Endothelial cell (in vitro differentiated cells): ENCODE data around the gene C15orf40. TPM values are rescaled to one million over a fixed set of nuclear protein-coding genes. Genes with fewer than 3 reads are reported as not detected.

Experiments used
- DNase-seq: peaks from one replicate; pipeline ENCODE4 v3.0.0; 2021; ENCODE audit warnings: low spot score
- H3K27ac Mint-ChIP-seq: one replicate; pipeline ENCODE4 v1.8.0; 2021; ENCODE audit warnings: mixed read lengths, inconsistent platforms; ENCODE audit not compliant: unreplicated experiment
- H3K27me3 Mint-ChIP-seq: one replicate; pipeline ENCODE4 v1.8.0; 2021; ENCODE audit warnings: mild to moderate bottlenecking, moderate library complexity, mixed read lengths, inconsistent platforms; ENCODE audit not compliant: unreplicated experiment
- H3K36me3 Mint-ChIP-seq: one replicate; pipeline ENCODE4 v1.8.0; 2021; ENCODE audit warnings: mild to moderate bottlenecking, low read depth, mixed read lengths, inconsistent platforms; ENCODE audit not compliant: unreplicated experiment
- H3K4me1 Mint-ChIP-seq: one replicate; pipeline ENCODE4 v1.8.0; 2021; ENCODE audit warnings: mild to moderate bottlenecking, mixed read lengths, inconsistent platforms; ENCODE audit not compliant: unreplicated experiment
- H3K4me3 Mint-ChIP-seq: one replicate; pipeline ENCODE4 v1.8.0; 2021; ENCODE audit warnings: mild to moderate bottlenecking, mixed read lengths, inconsistent platforms; ENCODE audit not compliant: unreplicated experiment
- H3K9me3 Mint-ChIP-seq: one replicate; pipeline ENCODE4 v1.8.0; 2021; ENCODE audit warnings: mixed read lengths, inconsistent platforms; ENCODE audit not compliant: unreplicated experiment
- total RNA-seq: library from RNA; stranded (reverse); fragmentation: NEBNext Ultra II Directional; extraction: Animal tissue kit (Norgen Biotek cat#: 25700); gene quantifications from one replicate; pipeline ENCODE4 v1.2.1, GENCODE V29; 2021; ENCODE audit not compliant: unreplicated experiment
- TF ChIP-seq, protein P1 (sequence below): fragments of 200-600 bp; sonication (generic); IDR thresholded peaks from one replicate; pipeline ENCODE4 v1.5.0; 2021; ENCODE audit warnings: antibody characterized with exemption; ENCODE audit not compliant: unreplicated experiment

C15orf40 gene
- total RNA-seq, 1 donor from 2014 or later = 17.4 TPM

DNA sequence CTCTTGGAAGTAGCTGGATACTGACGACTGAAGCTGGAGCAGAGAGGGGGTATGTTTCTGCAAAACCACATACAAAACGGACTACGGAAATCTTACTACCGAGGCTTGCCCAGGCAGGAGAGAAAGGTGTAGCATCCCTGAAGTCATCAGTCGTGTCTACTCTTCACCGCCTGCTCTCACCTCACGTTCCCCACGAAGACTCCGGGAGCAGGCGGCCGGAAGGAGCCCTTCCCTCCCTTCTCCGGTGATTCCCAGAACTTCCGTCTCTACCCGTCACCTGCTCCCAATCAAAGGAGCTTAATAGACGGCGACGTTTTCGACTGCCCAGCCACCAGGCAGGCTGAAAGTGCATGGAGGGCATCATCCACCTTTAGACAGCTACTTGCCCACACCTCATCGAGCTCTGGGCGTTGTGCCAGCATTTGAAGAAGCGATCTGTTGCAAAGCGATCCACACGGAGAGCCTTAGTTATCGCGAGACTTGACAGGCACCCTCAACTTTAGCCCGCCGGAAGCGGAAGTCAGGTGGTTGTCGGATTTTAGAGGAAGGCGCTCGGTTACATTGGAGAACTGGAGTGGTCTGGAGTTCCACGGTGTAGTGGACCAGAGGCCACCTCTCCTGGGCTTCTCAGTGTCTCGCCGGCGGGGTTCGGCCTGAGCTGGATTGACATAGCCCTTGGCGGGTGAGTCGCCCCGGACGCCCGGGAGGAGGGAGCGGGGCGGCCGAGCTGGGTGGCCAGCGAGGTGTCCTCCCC lies 25.6 kb downstream of the C15orf40 start, which contains the start of gene RAMAC:
Gene RAMAC, plus strand, starts transcription at position 523 of the 754 bp plus-strand sequence. CDS start 2,809 bp downstream, outside the sequence.
- TF ChIP-seq, protein P1, sequence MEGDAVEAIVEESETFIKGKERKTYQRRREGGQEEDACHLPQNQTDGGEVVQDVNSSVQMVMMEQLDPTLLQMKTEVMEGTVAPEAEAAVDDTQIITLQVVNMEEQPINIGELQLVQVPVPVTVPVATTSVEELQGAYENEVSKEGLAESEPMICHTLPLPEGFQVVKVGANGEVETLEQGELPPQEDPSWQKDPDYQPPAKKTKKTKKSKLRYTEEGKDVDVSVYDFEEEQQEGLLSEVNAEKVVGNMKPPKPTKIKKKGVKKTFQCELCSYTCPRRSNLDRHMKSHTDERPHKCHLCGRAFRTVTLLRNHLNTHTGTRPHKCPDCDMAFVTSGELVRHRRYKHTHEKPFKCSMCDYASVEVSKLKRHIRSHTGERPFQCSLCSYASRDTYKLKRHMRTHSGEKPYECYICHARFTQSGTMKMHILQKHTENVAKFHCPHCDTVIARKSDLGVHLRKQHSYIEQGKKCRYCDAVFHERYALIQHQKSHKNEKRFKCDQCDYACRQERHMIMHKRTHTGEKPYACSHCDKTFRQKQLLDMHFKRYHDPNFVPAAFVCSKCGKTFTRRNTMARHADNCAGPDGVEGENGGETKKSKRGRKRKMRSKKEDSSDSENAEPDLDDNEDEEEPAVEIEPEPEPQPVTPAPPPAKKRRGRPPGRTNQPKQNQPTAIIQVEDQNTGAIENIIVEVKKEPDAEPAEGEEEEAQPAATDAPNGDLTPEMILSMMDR = no peak
- Mint-ChIP-seq H3K27ac (peak within 1 kb of the TSS; percentile 88), H3K9me3 (no peaks in the 10 kb centered on the region), H3K36me3 (peaks cover 11% of the 10 kb centered on the region), H3K4me1 (peaks cover 22% of the 10 kb centered on the region), H3K27me3 (peaks cover 5% of the 10 kb centered on the region), H3K4me3 (peak within 1 kb of the TSS; percentile 98)
- peak; percentile 78 for DNase-seq

DNA sequence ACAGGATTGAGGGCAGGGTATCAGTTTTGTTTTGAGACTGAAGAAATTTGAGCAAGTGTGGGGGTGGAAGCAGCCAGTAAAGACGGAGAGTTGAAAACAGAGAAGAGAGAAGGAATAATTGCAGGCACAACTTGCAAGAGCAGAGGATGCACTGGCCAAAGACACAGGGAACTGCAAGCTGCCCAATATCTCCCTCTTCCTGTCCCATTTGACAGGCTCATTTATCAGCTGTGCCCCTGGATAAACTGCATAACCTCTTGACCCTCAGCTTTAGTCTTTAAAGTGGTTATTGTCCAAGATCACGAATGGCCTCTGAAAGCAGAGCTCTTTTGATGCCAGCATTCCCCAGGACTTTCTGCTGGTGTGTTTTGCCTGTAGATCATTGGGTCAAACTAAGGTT lies 30.5 kb downstream of the C15orf40 start:
- Mint-ChIP-seq H3K4me3 (no peak overlapping the region), H3K9me3 (no peaks in the 10 kb centered on the region), H3K27me3 (peaks cover 4% of the 10 kb centered on the region), H3K27ac (no peak overlapping the region), H3K4me1 (peaks cover 10% of the 10 kb centered on the region), H3K36me3 (peaks cover 7% of the 10 kb centered on the region)
- TF ChIP-seq, protein P1 = no peak
- no peak for DNase-seq

DNA sequence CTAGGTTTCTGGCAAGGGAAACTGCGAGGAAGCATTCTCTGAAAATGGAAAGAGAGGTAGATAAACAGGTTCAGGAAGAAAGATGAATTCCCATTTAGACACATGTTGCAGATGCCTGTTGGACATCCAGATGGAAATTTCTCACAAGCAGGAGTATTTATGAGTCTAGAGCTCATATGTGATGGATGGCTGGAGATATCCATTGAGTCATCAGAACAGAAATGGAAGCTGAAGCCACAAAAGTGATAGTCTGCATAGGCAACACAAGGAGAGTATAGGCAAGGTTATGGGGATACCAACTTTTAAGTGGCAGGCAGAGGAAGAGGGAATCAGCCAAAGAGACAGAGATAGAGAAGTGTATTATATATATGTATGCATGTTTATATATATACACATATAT lies 31.7 kb downstream of the C15orf40 start:
- no peaks in the 10 kb centered on the region for H3K4me1 Mint-ChIP-seq
- DNase-seq = no peak
- H3K9me3 Mint-ChIP-seq = no peaks in the 10 kb centered on the region
- H3K36me3 Mint-ChIP-seq = no peaks in the 10 kb centered on the region
- TF ChIP-seq, protein P1 = no peak
- no peak overlapping the region for H3K27ac Mint-ChIP-seq
- H3K27me3 Mint-ChIP-seq = no peaks in the 10 kb centered on the region
- no peak overlapping the region for H3K4me3 Mint-ChIP-seq

DNA sequence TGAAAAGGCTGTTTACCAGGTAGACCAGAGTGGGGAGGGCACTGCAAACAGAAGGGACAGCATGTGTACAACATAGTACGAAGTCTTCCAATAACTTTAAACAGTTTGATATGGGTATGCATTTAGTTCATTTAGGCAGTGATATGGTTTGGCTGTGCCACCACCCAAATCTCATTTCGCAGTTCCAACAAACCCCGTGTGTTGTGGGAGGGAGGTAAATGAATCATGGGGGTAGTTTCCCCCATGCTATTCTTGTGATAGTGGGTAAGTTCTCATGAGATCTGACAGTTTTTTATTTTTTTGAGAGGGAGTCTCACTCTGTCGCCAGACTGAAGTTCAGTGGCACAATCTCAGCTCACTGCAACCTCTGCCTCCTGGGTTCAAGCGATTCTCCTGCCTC lies 33.0 kb downstream of the C15orf40 start:
- no peaks in the 10 kb centered on the region for H3K36me3 Mint-ChIP-seq
- H3K9me3 Mint-ChIP-seq = no peaks in the 10 kb centered on the region

DNA sequence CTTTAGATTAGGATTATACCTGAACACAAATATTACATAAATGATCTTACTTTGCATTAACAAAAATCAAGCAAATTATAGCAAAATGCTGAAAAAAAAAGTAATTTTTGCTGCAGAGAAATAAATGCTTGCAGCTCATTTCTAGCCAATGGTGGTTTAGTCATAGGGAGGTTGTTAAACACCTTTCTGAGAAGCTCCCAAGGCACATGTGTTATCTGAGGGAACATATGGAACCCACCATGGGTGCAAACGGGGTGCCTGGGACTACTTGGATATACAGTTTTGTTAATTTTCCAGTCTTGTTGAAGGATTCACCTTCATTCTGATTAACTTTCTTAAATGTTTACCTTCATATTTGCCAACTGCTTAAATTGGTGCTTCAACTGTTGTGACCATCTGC lies 34.4 kb downstream of the C15orf40 start:
- H3K27ac Mint-ChIP-seq = no peak overlapping the region
- TF ChIP-seq, protein P1 = no peak
- H3K27me3 Mint-ChIP-seq = no peaks in the 10 kb centered on the region
- H3K4me3 Mint-ChIP-seq = no peak overlapping the region
- H3K9me3 Mint-ChIP-seq = no peaks in the 10 kb centered on the region
- H3K36me3 Mint-ChIP-seq = no peaks in the 10 kb centered on the region
- H3K4me1 Mint-ChIP-seq = no peaks in the 10 kb centered on the region
- DNase-seq = no peak

More for the DNA sequence above, 33.0 kb downstream of the C15orf40 start:
- Mint-ChIP-seq H3K4me1 (no peaks in the 10 kb centered on the region), H3K27ac (no peak overlapping the region), H3K4me3 (no peak overlapping the region), H3K27me3 (no peaks in the 10 kb centered on the region)
- DNase-seq = no peak
- TF ChIP-seq, protein P1 = no peak
